ENCODE results near the gene FGD3. TPM values are rescaled to one million over a fixed set of nuclear protein-coding genes. Genes with fewer than 3 reads are reported as not detected.
"Not testable (repeated sequence)": the region's sequence is repeated elsewhere in the genome, so short reads cannot be mapped to it uniquely, and the experiment has no call there.

Gene FGD3
- total RNA-seq, 1 experiment from 2014 or later, result 0.09 TPM

DNA sequence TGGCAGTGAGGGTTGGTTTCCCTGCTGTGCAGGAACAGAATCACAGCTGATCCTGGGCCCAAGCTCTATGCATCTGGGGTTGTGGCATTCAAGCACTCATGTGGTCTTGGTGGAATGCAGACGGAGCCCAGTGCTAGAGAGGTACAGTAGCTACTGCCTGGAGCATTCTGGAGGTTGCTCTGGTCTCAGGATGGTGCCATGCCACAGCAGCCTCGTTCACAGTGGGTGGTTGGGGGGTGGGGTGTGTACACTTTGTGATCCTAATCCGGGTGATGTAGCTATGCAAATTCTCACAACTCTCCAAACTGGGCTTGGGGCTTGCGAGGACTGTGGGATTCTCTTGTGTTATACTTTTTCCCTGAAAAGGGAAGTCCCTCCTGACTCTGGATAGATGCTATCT is 45.2 kb downstream of the FGD3 start:
- no TSS peak for BruUV-seq (replicated peaks)
- intact Hi-C loops (cut with micrococcal nuclease; ENCODE audit: unreplicated experiment), result no loop called here
- DNase-seq (ENCODE audit: low spot score), result no peak

DNA sequence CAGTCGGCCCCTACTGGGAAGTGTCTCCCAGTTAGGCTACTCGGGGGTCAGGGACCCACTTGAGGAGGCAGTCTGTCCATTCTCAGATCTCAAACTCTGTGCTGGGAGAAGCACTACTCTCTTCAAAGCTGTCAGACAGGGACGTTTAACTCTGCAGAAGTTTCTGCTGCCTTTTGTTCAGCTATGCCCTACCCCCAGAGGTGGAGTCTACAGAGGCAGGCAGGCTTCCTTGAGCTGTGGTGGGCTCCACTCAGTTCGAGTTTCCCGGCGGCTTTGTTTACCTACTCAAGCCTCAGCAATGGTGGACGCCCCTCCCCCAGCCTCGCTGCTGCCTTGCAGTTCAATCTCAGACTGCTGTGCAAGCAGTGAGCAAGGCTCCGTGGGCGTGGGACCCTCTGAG is 51.5 kb downstream of the FGD3 start:
- DNase-seq (ENCODE audit: low spot score); H3K4me1 ChIP-seq (ENCODE audit: insufficient read depth, low read length, poor library complexity, severe bottlenecking); BruUV-seq (replicated peaks); POLR2A ChIA-PET (ENCODE audit: low non-redundant PET); H3K36me3 ChIP-seq (ENCODE audit: insufficient read depth, low read length, poor library complexity, severe bottlenecking); H3K27me3 ChIP-seq (replicated peaks; ENCODE audit: insufficient read depth, low read depth, low read length, poor library complexity); H3K4me3 ChIP-seq (ENCODE audit: low read depth, low read length, poor library complexity, severe bottlenecking); intact Hi-C loops (cut with micrococcal nuclease; ENCODE audit: unreplicated experiment); H3K9me3 ChIP-seq (ENCODE audit: low read depth, low read length, poor library complexity, severe bottlenecking); H3K27ac ChIP-seq (ENCODE audit: low read depth, low read length, poor library complexity, severe bottlenecking); CTCF ChIA-PET: not testable (repeated sequence)

More for the DNA sequence above, 45.2 kb downstream of the FGD3 start:
- no peaks in the 10 kb centered on the region for H3K4me1 ChIP-seq (ENCODE audit: insufficient read depth, low read length, poor library complexity, severe bottlenecking)
- ChIA-PET POLR2A (ENCODE audit: low non-redundant PET) (no interaction called here), CTCF (no interaction called here)
- H3K4me3 ChIP-seq (ENCODE audit: low read depth, low read length, poor library complexity, severe bottlenecking), result no peak overlapping the region
- H3K27ac ChIP-seq (ENCODE audit: low read depth, low read length, poor library complexity, severe bottlenecking), result no peak overlapping the region
- no peaks in the 10 kb centered on the region for H3K36me3 ChIP-seq (ENCODE audit: insufficient read depth, low read length, poor library complexity, severe bottlenecking)
- H3K9me3 ChIP-seq (ENCODE audit: low read depth, low read length, poor library complexity, severe bottlenecking), result no peaks in the 10 kb centered on the region
- no peak for TF ChIP-seq EZH2 (IDR thresholded peaks at IDR 0.05; ENCODE audit: borderline replicate concordance, low read depth, low read length, poor library complexity, severe bottlenecking)
- TF ChIP-seq CTCF (conservative IDR thresholded peaks at IDR 0.05; ENCODE audit: low read depth, low read length), result no peak
- H3K27me3 ChIP-seq (replicated peaks; ENCODE audit: insufficient read depth, low read depth, low read length, poor library complexity), result no peaks in the 10 kb centered on the region

GRCh38 chr9:93001031-93001430 is 53.7 kb downstream of the FGD3 start:
- Histone ChIP-seq H3K4me1 (ENCODE audit: insufficient read depth, low read length, poor library complexity, severe bottlenecking) (no peaks in the 10 kb centered on the region), H3K27me3 (replicated peaks; ENCODE audit: insufficient read depth, low read depth, low read length, poor library complexity) (no peaks in the 10 kb centered on the region), H3K27ac (ENCODE audit: low read depth, low read length, poor library complexity, severe bottlenecking) (no peak overlapping the region), H3K36me3 (ENCODE audit: insufficient read depth, low read length, poor library complexity, severe bottlenecking) (no peaks in the 10 kb centered on the region), H3K4me3 (ENCODE audit: low read depth, low read length, poor library complexity, severe bottlenecking) (no peak overlapping the region), H3K9me3 (ENCODE audit: low read depth, low read length, poor library complexity, severe bottlenecking) (no peaks in the 10 kb centered on the region)
- POLR2A ChIA-PET (ENCODE audit: low non-redundant PET), result no interaction called here
- intact Hi-C loops (cut with micrococcal nuclease; ENCODE audit: unreplicated experiment), result no loop called here
- CTCF ChIA-PET, result no interaction called here
- no TSS peak for BruUV-seq (replicated peaks)
- DNase-seq (ENCODE audit: low spot score), result no peak
- TF ChIP-seq EZH2 (IDR thresholded peaks at IDR 0.05; ENCODE audit: borderline replicate concordance, low read depth, low read length, poor library complexity, severe bottlenecking) (no peak), CTCF (conservative IDR thresholded peaks at IDR 0.05; ENCODE audit: low read depth, low read length) (no peak)

GRCh38 chr9:93002700-93003099 is 55.4 kb downstream of the FGD3 start:
- ChIA-PET CTCF (interaction anchor here (1.2 kb wide), 1 partner anchor 564 kb away, joined by 8 read pairs; no protein-coding TSS in a partner anchor), POLR2A (ENCODE audit: low non-redundant PET) (no interaction called here)
- Histone ChIP-seq H3K27ac (ENCODE audit: low read depth, low read length, poor library complexity, severe bottlenecking) (no peak overlapping the region), H3K4me3 (ENCODE audit: low read depth, low read length, poor library complexity, severe bottlenecking) (no peak overlapping the region), H3K4me1 (ENCODE audit: insufficient read depth, low read length, poor library complexity, severe bottlenecking) (no peaks in the 10 kb centered on the region), H3K36me3 (ENCODE audit: insufficient read depth, low read length, poor library complexity, severe bottlenecking) (no peaks in the 10 kb centered on the region), H3K9me3 (ENCODE audit: low read depth, low read length, poor library complexity, severe bottlenecking) (no peaks in the 10 kb centered on the region), H3K27me3 (replicated peaks; ENCODE audit: insufficient read depth, low read depth, low read length, poor library complexity) (no peaks in the 10 kb centered on the region)
- no TSS peak for BruUV-seq (replicated peaks)
- no peak for DNase-seq (ENCODE audit: low spot score)
- no peak for TF ChIP-seq EZH2 (IDR thresholded peaks at IDR 0.05; ENCODE audit: borderline replicate concordance, low read depth, low read length, poor library complexity, severe bottlenecking)
- TF ChIP-seq CTCF (conservative IDR thresholded peaks at IDR 0.05; ENCODE audit: low read depth, low read length), result no peak
- intact Hi-C loops (cut with micrococcal nuclease; ENCODE audit: unreplicated experiment), result loop anchor here (2.0 kb wide), 1 partner anchor 300 kb away; no protein-coding TSS in a partner anchor

Data from A673 (cell line).